ENCODE measurements around the gene DNAJC11. TPM values are rescaled to one million over a fixed set of nuclear protein-coding genes. Genes with fewer than 3 reads are reported as not detected.

DNAJC11 gene
- total RNA-seq, 1 experiment from 2014 or later = 61.0 TPM

DNA sequence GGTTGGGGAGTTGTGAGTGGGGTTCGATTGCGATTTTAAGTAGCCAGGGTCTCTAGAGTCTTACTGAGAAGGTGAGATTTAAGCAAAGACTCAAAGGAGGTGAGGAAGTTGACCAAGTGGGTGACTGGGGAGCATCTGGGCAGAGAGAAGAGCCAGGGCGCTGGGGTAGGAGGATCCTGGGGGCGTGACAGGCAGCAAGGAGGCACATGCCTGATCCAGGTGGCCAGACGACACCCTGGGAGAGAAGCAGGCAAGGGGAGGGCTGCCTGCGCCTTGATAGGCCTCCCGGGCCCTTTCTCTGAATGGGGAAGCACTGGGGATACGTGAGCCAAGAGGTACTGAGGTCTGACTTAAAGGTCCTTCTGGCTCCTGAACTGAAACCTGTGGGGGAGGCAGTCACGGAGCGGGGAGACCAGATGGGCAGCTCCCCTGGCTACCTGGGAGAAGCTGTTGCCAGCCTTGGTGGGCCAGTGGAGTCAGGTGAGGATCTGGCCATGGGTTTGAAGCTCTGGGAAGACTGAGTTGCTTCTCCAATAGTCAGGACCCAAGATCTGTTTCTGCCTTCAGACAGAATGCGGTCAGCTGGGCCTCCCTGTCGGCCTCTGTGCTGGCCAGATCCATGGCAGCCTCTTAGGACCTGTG lies 116.4 kb downstream of the DNAJC11 start:
- BruUV-seq (replicated peaks) = no TSS peak
- Histone ChIP-seq H3K4me1 (peaks cover 23% of the 10 kb centered on the region), H3K36me3 (ENCODE audit: control insufficient read depth, insufficient read depth, low read length) (peaks cover 2% of the 10 kb centered on the region; the same call in 1 of the 2 replicates), H3K27me3 (replicated peaks; ENCODE audit: control insufficient read depth, insufficient read depth, low read length) (no peaks in the 10 kb centered on the region), H3K9me3 (no peaks in the 10 kb centered on the region), H3K4me3 (ENCODE audit: low read depth, low read length) (no peak overlapping the region)
- intact Hi-C loops (cut with micrococcal nuclease; ENCODE audit: unreplicated experiment) = no loop called here
- Mint-ChIP-seq H3K4me3 (ENCODE audit: unreplicated experiment) (no peak overlapping the region), H3K4me1 (ENCODE audit: low read depth, unreplicated experiment) (no peaks in the 10 kb centered on the region), H3K36me3 (ENCODE audit: insufficient read depth, unreplicated experiment) (peaks cover 17% of the 10 kb centered on the region), H3K27ac (ENCODE audit: unreplicated experiment) (no peak overlapping the region), H3K27me3 (ENCODE audit: insufficient read depth, unreplicated experiment) (no peaks in the 10 kb centered on the region), H3K9me3 (ENCODE audit: unreplicated experiment) (no peaks in the 10 kb centered on the region)
- no peak for TF ChIP-seq CTCF (IDR thresholded peaks at IDR 0.05; ENCODE audit: insufficient read depth in 1 of 2, low read depth in 1 of 2, low read length in 1 of 2, severe bottlenecking in 1 of 2, unreplicated experiment in 1 of 2)
- ChIA-PET CTCF (no interaction called here), POLR2A (no interaction called here)
- DNase-seq = no peak

Other genes with a start within 250 kb of the DNAJC11 start
- gene TNFRSF25, start 235.6 kb downstream of the DNAJC11 start, total RNA-seq (2022) = 15.0 and 16.3 TPM in 2 replicates
- gene PLEKHG5, start 210.1 kb downstream of the DNAJC11 start, total RNA-seq (2022) = 11.6 and 12.2 TPM in 2 replicates
- 33.6 and 37.3 TPM in 2 replicates for gene NOL9, start 147.3 kb downstream of the DNAJC11 start, total RNA-seq (2022)
- not detected in 2 replicates for gene TAS1R1, start 146.5 kb downstream of the DNAJC11 start, total RNA-seq (2022)
- 22.5 and 24.8 TPM in 2 replicates for gene ZBTB48, start 121.8 kb downstream of the DNAJC11 start, total RNA-seq (2022)
- gene KLHL21, start 98.9 kb downstream of the DNAJC11 start, total RNA-seq (2022) = 21.6 and 22.4 TPM in 2 replicates
- 20.0 and 21.8 TPM in 2 replicates for gene PHF13, start 88.1 kb downstream of the DNAJC11 start, total RNA-seq (2022)
- 13.5 and 15.1 TPM in 2 replicates for gene THAP3, start 76.9 kb downstream of the DNAJC11 start, total RNA-seq (2022)
- 60.0 and 61.4 TPM in 2 replicates for gene CAMTA1, start 83.6 kb upstream of the DNAJC11 start, total RNA-seq (2022)